ENCODE results near the gene NAALADL1. TPM values are rescaled to one million over a fixed set of nuclear protein-coding genes. Genes with fewer than 3 reads are reported as not detected.

Gene NAALADL1
- total and polyA plus RNA-seq, 9 of the 15 experiments (the other 6 are each of a cell fraction or from before 2014, with no cell fraction given) = 0.06 to 0.72 (median 0.22) TPM; not detected in 4

GRCh38 chr11:65095974-65096806, 37.8 kb upstream of the NAALADL1 start, which contains the start of gene VPS51 (continued):
- TF ChIP-seq ZBTB9 (CRISPR knock-in tag; IDR thresholded peaks at IDR 0.05) = no peak; the same call in 1 of the 2 replicates
- TF ChIP-seq PHF21A (IDR thresholded peaks at IDR 0.05; ENCODE audit: borderline replicate concordance, low read depth) = peak; percentile 86; the same call in 1 of the 2 replicates
- TF ChIP-seq ZBTB33 (CRISPR knock-in tag; IDR thresholded peaks at IDR 0.05) = no peak
- TF ChIP-seq ZNF277 (CRISPR knock-in tag; IDR thresholded peaks at IDR 0.05; ENCODE audit: borderline replicate concordance) = no peak
- no peak for TF ChIP-seq GATA2 (CRISPR knock-in tag; IDR thresholded peaks at IDR 0.05)
- no peak for TF ChIP-seq ZBTB49 (CRISPR knock-in tag; IDR thresholded peaks at IDR 0.05; ENCODE audit: borderline replicate concordance)
- no peak for TF ChIP-seq BRF2 (IDR thresholded peaks at IDR 0.05; ENCODE audit: borderline replicate concordance, insufficient read depth, insufficient read length)
- TF ChIP-seq ZNF124 (CRISPR knock-in tag; IDR thresholded peaks at IDR 0.05) = no peak
- TF ChIP-seq NFRKB (IDR thresholded peaks at IDR 0.05; ENCODE audit: low read depth) = peak; percentile 94
- TF ChIP-seq POLR2A (conservative IDR thresholded peaks at IDR 0.05) = peak; percentile 94
- TF ChIP-seq POLR2H (tag; IDR thresholded peaks at IDR 0.05; ENCODE audit: low read depth) = peak; percentile 92
- TF ChIP-seq TSC22D4 (tag; IDR thresholded peaks at IDR 0.05) = no peak
- peak; percentile 52 to 93 (median 87) for TF ChIP-seq YY1 (IDR thresholded peaks at IDR 0.05; ENCODE audit: borderline replicate concordance in 1 of 3, control insufficient read depth in 1 of 3, extremely low read depth in 1 of 3, insufficient read depth in 3 of 3, insufficient read length in 1 of 3, insufficient replicate concordance in 2 of 3, low read depth in 1 of 3, low read length in 2 of 3)
- TF ChIP-seq BACH1 (tag; IDR thresholded peaks at IDR 0.05) = no peak

Data from K562 (cell line).